Kidney glomerular epithelial cell (primary cell): ENCODE results near the gene ZNF280B.
A peak's percentile ranks its signal among the peaks of the same experiment; 100 is the strongest.

Experiments
- DNase-seq: peaks from one replicate; lab custom pipeline; 2025; lab: John Stamatoyannopoulos, UW

ZNF280B gene

GRCh38 chr22:22508274-22509176, at the start of gene ZNF280B:
ZNF280B (minus strand) TSS chr22:22508742; CDS start chr22:22489398, 19,344 bp downstream.
- peak; percentile 76 for DNase-seq

GRCh38 chr22:22556995-22557925, 48.7 kb upstream of the ZNF280B start:
- DNase-seq = no peak

- DNase-seq = no peak
Observed at GRCh38 chr22:22556578-22556977, 48.0 kb upstream of the ZNF280B start.

GRCh38 chr22:22555596-22555995, 47.1 kb upstream of the ZNF280B start:
- no peak for DNase-seq

- no peak for DNase-seq
Observed at GRCh38 chr22:22554587-22555284, 46.2 kb upstream of the ZNF280B start.

- DNase-seq = no peak
Observed at GRCh38 chr22:22553735-22554586, 45.4 kb upstream of the ZNF280B start.

GRCh38 chr22:22553141-22553540, 44.6 kb upstream of the ZNF280B start:
- DNase-seq = no peak

GRCh38 chr22:22552630-22553029, 44.1 kb upstream of the ZNF280B start:
- DNase-seq = no peak

GRCh38 chr22:22550789-22551434, 42.4 kb upstream of the ZNF280B start:
- no peak for DNase-seq

GRCh38 chr22:22548910-22549309, 40.4 kb upstream of the ZNF280B start:
- no peak for DNase-seq

- DNase-seq = no peak
Observed at GRCh38 chr22:22548317-22548716, 39.8 kb upstream of the ZNF280B start.

- DNase-seq = no peak
Observed at GRCh38 chr22:22547692-22548300, 39.3 kb upstream of the ZNF280B start.

- no peak for DNase-seq
Observed at GRCh38 chr22:22547226-22547625, 38.7 kb upstream of the ZNF280B start.

- DNase-seq = no peak
Observed at GRCh38 chr22:22546490-22546889, 37.9 kb upstream of the ZNF280B start.

- no peak for DNase-seq
Observed at GRCh38 chr22:22545084-22545483, 36.5 kb upstream of the ZNF280B start.

- no peak for DNase-seq
Observed at GRCh38 chr22:22538226-22538989, 29.9 kb upstream of the ZNF280B start.

- DNase-seq = no peak
Observed at GRCh38 chr22:22536916-22537315, 28.4 kb upstream of the ZNF280B start.

GRCh38 chr22:22536515-22536914, 28.0 kb upstream of the ZNF280B start:
- DNase-seq = no peak

GRCh38 chr22:22535662-22536061, 27.1 kb upstream of the ZNF280B start:
- DNase-seq = no peak
